ENCODE results near the gene STAG1.
"Not testable (repeated sequence)": the region's sequence is repeated elsewhere in the genome, so short reads cannot be mapped to it uniquely, and the experiment has no call there.

The STAG1 gene

GRCh38 chr3:136752172-136752421 is at the start of gene STAG1:
TSS of gene STAG1 (minus strand) at chr3:136752378. CDS start at chr3:136630898, 121,480 bp downstream.
- DNase-seq, result no peak

DNA sequence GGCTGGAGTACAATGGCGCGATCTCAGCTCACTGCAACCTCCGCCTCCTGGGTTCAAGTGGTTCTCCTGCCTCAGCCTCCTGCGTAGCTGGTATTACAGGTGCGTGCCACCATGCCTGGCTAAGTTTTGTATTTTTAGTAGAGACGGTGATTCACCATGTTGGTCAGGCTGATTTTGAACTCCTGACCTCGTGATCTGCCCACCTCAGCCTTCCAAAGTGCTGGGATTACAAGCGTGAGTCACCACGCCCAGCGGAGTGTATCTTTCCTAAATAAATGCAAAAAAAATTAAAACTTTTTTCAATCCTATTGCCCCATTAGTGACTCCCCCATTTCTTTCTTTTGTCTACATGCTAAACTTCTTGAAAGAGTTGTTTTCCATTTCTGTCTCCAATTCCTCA is 49.0 kb upstream of the STAG1 start:
- not testable (repeated sequence) for DNase-seq

DNA sequence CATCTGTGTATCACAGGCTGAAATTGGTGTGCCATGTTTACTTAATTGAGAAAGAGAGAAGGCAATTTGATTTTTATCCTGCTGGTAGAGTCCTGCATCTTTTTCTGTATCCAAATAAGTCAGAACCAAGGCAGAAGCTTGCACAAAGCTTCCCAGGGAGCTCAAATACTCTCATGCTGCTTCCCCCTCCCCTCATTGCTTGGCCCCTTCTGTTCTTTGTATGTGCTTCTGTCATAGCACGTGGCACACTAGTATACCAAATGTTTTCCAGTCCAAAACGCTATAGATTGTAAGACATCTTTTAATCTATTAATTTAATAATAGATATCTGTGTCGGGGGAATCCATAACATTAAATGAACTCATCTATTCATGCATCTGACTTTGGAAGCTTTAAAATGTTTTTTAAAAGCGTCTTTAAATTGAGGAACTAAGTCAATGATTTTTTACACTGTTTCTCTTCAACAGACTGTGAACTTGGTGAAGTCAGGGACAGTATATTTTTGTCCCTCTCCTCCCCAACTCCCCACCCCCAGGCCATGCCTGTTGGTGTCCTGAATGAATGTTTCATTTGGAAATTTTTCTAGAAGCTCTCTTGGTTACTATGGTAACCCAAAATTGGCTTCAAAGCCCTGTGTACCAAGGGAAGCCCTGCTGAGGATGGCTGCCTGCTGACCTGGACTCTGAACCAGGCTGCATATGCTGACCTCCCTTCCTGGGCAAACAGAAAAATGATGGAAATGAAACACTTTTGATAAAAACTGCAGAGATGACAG is 40.6 kb upstream of the STAG1 start:
- peak; percentile 45 to 89 for DNase-seq

DNA sequence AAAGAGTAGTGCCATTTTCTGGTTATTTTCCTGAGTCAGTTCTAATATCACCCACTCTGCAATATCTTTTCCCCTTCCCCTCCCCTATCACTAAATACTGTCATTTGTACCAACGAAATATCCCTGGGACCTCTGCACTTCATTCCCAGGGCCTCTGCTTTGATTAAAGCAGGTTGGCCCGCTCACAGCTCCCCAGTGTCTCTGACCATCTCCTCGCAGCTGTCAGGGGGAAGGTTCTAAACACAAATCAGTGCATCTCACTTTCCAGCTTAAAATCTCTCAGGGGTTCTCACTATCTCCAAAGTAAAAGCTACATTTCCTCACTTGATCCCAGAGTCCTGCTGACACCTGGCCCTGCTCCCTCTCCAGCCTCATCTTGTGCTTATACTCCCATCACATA is 38.6 kb upstream of the STAG1 start:
- peak in 1 of 2 experiments; percentile 29 for DNase-seq

- no peak for DNase-seq
These were observed 37.8 kb upstream of the STAG1 start for GRCh38 chr3:136789976-136790375.

GRCh38 chr3:136788154-136788553 is 36.0 kb upstream of the STAG1 start:
- DNase-seq, result no peak

DNA sequence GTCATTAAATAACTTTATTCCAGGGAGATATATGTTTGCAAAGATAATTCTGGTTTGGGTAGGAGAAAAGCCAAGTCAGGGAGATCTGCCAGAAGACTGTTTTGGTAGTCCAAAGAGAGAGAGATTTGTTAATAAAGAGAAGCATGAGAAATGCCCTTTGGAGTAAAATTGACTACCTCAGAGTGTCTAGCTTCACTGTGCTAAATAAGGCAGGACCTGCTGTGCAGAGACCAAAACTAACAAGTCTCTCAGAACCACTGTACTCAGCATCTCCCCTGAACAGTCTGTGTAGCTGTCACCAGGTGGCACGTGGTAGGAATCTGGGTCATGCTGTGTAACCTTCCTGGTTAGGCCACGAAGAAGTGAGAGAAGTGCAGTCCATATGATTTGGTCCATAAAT is 35.2 kb upstream of the STAG1 start:
- DNase-seq, result peak in 1 of 2 experiments; percentile 29

GRCh38 chr3:136783708-136784191 is 31.6 kb upstream of the STAG1 start:
- DNase-seq, result no peak

GRCh38 chr3:136780741-136781140 is 28.6 kb upstream of the STAG1 start:
- DNase-seq, result no peak

- no peak for DNase-seq
These were observed 26.7 kb upstream of the STAG1 start for GRCh38 chr3:136778865-136779264.

DNA sequence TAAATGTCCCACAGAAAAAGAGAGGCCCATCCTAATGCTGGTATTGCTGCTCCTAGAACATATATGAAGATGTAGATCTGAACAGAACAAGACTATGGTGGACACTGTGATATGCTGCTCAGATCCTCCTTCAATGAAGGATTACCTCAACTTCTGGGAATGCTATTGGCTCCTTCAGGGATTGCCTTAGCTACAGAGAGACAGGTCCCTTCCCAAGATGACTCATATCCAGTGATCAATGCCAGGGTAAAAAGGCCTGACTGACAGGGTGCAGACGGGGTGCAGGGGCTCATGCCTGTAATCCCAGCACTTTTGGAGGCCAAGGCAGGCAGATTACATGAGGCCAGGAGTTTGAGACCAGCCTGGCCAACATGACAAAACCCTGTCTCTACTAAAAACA is 20.5 kb upstream of the STAG1 start:
- DNase-seq, result no peak

GRCh38 chr3:136758160-136759102 is 6.3 kb upstream of the STAG1 start:
- DNase-seq, result not testable (repeated sequence)

DNA sequence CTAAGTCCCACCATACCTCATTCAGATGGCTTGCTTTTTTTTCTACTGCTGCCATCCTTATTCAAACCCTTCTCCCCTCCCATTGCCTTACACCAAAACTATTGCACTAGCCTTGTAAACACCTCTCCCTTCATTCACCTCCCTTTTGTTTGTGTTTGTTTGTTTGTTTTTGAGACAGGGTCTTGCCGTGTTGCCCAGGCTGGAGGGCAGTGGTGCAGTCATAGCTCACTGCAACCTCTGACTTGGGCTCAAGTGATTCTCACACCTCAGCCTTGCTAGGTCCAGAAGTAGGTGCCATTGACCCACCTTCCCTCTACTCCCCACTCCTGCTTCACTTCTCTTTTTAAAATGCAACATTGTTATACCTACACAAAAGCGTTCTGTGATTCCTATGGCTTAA is 3.0 kb upstream of the STAG1 start:
- no peak for DNase-seq

DNA sequence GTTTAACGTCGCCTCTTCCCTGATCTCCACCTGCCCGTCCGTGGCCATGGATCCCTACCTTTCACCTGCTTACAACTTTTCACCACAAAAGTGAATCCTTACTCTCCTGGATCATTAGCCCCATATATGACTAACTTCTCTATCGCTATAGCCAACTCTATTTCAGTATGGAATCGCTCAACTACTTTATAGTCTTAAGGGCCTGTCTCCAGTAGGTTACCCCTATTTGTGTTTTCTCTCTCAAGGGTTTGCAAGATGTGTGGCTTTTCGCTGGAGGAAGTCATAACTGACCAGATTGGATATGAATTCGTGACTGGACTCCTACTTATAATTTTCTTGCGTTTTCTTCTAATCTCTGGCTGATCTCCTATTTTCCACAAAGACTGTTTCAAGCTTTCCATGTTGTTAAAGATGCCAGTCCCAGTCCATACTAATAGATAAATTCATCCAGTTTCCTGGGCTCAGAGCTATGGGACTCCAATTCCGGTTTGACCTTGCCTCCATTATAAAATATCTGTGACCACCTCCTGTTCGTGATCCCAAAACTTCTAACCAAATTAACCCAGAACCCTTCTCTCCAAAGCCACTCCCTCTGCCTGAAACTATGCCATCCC is 1.3 kb upstream of the STAG1 start:
- DNase-seq, result no peak

GRCh38 chr3:136752422-136753325 is 496 bp upstream of the STAG1 start:
- peak; percentile 69 to 90 for DNase-seq

- DNase-seq, result no peak
These were observed 634 bp downstream of the STAG1 start for GRCh38 chr3:136751316-136752171.

GRCh38 chr3:136750897-136751315 is 1.3 kb downstream of the STAG1 start:
- no peak for DNase-seq

DNA sequence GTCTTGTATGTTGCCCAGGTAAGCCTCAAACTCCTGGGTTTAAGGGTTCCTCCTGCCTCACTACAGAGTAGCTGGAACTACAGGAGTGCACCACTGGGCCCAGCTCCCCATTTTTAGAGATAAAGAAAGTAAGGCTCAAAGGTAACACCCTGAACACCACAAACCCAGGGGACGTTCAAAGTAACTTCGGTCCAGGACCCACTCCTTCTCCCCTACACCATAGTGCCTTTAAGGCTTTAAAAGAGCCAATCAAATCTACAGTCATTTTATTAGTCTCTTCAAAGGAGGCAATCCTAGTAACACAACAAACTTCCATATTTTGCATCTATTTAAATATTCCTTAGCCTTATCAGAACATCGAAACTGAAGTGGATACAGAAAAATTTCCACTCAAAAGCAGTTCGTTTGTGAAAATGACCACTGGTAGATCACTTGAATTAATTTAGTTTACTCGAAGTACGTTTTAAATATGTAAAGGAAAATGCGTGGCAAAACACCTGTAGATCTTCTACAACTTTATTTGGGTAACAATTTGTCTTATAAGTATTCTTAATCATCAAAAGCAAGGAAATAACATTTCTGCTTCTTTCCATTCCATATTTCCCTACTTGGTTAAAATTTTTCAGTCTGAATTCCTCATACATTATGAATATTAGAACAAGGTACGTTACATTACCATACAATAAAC is 1.8 kb downstream of the STAG1 start:
- no peak for DNase-seq

- DNase-seq, result not testable (repeated sequence)
These were observed 2.6 kb downstream of the STAG1 start for GRCh38 chr3:136749602-136750001.

GRCh38 chr3:136749091-136749490 is 3.1 kb downstream of the STAG1 start:
- DNase-seq, result no peak

DNA sequence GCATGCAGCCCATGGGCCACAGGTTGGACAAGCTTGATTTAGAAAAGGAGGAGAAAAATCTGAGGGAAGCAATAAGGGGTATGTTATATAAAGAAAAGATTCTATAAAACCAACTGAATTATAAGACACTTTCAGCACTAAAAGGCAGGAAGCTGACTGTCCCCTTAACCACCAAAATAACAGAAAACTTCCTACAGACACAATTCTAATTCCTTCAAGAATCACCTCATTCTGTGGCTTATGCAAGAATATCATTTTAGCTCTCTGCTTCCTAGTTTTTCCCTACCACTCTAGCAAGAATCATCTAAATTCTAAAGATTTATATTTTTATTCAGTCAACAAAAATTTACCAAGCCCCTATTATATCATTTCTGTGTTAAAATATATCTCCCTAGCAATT is 6.3 kb downstream of the STAG1 start:
- no peak for DNase-seq
